Measurements from ENCODE around the gene MILR1. TPM values are rescaled to one million over a fixed set of nuclear protein-coding genes. Genes with fewer than 3 reads are reported as not detected.

MILR1 gene
- total RNA-seq, 2 donors from 2014 or later: 2.4 to 5.0 TPM

DNA sequence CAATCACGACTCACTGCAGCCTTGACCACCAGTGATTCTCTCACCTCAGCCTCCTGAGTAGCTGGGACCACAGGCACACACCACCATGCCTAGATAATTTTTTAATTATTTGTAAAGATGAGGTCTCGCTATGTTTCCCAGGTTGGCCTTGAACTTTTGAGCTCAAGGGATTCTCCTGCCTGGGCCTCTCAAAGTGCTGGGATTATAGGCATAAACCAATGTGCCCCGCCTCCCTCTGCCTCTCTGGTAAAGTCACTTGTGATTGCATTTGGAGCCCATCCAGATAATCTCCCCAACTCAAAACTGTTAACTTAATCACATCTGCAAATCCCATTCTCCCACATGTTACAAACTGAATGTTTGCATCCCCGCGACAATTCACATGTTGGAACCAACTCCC, 46.4 kb upstream of the MILR1 start:
- no peak overlapping the region for H3K4me3 ChIP-seq
- H3K36me3 ChIP-seq: no peaks in the 10 kb centered on the region
- H3K9me3 ChIP-seq: no peaks in the 10 kb centered on the region
- no peaks in the 10 kb centered on the region for H3K4me1 ChIP-seq
- DNase-seq (ENCODE audit: low spot score): no peak
- H3K27ac ChIP-seq: no peak overlapping the region
- TF ChIP-seq, protein P1, sequence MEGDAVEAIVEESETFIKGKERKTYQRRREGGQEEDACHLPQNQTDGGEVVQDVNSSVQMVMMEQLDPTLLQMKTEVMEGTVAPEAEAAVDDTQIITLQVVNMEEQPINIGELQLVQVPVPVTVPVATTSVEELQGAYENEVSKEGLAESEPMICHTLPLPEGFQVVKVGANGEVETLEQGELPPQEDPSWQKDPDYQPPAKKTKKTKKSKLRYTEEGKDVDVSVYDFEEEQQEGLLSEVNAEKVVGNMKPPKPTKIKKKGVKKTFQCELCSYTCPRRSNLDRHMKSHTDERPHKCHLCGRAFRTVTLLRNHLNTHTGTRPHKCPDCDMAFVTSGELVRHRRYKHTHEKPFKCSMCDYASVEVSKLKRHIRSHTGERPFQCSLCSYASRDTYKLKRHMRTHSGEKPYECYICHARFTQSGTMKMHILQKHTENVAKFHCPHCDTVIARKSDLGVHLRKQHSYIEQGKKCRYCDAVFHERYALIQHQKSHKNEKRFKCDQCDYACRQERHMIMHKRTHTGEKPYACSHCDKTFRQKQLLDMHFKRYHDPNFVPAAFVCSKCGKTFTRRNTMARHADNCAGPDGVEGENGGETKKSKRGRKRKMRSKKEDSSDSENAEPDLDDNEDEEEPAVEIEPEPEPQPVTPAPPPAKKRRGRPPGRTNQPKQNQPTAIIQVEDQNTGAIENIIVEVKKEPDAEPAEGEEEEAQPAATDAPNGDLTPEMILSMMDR (IDR thresholded peaks at IDR 0.05): no peak
- H3K27me3 ChIP-seq: no peaks in the 10 kb centered on the region

DNA sequence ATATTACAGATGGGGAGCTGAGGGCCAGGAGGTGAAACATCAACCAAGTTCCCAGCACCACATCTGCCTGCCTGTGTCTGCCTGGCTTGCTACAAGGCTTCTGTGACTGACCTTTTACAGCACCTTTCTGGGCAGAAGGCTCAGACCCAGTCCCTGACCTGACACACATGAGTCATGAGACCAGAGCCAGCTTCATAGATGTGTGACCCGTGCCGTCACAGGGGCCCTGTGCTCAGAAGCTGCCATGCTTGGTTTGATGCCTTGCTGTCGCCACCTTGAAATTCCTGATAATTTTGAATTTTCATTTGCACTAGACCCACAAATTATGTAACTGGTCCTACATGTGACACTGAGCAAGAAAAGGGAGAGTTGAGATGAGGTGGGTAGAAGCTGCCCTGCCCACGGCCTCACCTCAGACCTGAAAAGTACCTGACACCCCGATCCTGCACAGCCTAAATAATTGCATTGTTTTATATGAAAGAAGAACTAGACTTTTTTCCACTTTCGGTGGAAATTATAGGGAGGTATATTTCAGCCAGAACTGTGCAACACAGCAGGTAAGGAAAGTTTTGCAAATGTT, 44.9 kb upstream of the MILR1 start:
- DNase-seq (ENCODE audit: low spot score): no peak
- H3K4me1 ChIP-seq: no peaks in the 10 kb centered on the region
- H3K4me3 ChIP-seq: no peak overlapping the region
- H3K27me3 ChIP-seq: no peaks in the 10 kb centered on the region
- no peaks in the 10 kb centered on the region for H3K9me3 ChIP-seq
- TF ChIP-seq, protein P1 (IDR thresholded peaks at IDR 0.05): no peak
- no peak overlapping the region for H3K27ac ChIP-seq
- H3K36me3 ChIP-seq: no peaks in the 10 kb centered on the region

DNA sequence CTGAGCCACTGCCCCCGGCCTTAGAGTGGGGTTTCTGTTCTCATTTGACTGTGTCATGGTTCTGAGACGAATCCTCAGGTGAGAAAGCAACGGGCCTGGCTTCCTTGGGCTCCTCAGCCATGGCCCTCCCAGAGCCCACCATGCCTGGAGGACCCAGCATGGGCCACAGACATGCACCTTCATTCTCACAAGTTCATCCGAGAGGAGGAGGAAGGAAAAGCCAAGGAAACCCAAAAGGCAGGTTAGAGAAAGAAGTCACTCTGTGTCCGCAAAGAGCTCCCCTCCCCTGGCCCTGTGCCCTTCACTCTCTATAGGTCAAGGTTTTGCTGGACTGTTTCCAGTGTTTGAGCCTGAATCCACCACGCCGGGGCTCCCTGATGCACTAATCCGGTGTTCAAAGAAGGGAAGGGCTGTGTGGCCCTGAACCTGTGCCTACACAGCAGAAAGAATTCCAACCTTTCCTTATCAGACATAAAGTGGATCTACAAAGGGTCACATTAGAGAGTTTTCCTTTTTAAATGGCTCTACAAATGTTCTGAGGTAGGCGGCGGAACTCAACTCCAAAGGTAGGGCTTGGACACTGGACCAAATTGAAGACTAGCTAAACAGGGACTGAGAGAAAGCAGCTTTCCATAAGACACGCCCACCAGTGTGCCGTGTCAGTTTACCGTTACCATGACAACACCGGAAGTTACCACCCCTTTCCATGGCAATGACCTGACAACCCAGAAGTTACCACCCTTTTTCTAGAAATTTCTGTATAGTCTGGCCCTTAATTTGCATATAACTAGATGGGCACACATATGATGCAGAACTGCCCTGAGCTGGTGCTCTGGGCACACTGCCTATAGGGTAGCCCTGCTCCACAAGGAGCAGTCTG, 42.4 kb upstream of the MILR1 start:
- TF ChIP-seq, protein P1 (IDR thresholded peaks at IDR 0.05): no peak

DNA sequence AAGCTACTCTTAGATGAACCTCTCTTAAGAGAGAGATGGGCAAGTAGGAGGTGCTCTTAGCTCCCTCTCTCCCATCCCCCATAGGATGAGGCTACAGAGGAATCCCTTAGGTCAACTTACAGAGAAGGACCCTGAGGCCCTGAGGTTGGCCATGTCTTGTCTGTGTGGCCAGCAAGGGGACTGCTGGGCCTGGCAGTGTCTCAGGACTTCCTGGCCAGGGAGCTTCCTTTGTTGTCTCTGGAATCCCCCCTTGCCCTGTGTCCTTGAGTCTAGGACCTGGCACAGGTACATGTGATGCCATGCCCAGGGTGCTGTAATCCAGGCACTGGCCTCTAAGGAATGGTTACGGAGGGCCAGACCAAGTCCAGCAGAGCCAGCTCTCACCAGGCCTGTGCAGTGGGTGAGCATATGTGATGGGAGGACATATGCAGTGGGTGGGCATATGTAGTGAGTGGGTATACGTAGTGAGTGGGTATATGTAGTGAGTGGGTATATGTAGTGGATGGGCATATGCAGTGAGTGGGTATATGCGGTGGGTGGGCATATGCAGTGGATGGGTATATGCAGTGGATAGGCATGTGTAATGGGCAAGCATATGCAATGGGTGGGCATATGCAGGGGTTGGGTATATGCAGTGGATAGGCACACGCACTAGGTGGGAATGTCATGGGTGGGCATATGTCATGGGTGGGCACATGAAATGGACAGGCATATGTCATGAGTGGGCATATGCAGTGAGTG, 38.0 kb upstream of the MILR1 start:
- H3K9me3 ChIP-seq: no peaks in the 10 kb centered on the region
- peaks cover 0 to 26% of the 10 kb centered on the region in 2 donors for H3K4me1 ChIP-seq
- no peak for DNase-seq (ENCODE audit: low spot score)
- H3K36me3 ChIP-seq: no peaks in the 10 kb centered on the region
- no peaks in the 10 kb centered on the region for H3K27me3 ChIP-seq
- TF ChIP-seq, protein P1 (IDR thresholded peaks at IDR 0.05): no peak
- no peak overlapping the region for H3K4me3 ChIP-seq
- H3K27ac ChIP-seq: no peak overlapping the region

More for the DNA sequence above, 42.4 kb upstream of the MILR1 start:
- Histone ChIP-seq H3K27ac (no peak overlapping the region), H3K4me1 (peaks cover 0 to 11% of the 10 kb centered on the region in 2 donors), H3K27me3 (no peaks in the 10 kb centered on the region), H3K4me3 (no peak overlapping the region), H3K36me3 (no peaks in the 10 kb centered on the region), H3K9me3 (no peaks in the 10 kb centered on the region)
- DNase-seq (ENCODE audit: low spot score): no peak

DNA sequence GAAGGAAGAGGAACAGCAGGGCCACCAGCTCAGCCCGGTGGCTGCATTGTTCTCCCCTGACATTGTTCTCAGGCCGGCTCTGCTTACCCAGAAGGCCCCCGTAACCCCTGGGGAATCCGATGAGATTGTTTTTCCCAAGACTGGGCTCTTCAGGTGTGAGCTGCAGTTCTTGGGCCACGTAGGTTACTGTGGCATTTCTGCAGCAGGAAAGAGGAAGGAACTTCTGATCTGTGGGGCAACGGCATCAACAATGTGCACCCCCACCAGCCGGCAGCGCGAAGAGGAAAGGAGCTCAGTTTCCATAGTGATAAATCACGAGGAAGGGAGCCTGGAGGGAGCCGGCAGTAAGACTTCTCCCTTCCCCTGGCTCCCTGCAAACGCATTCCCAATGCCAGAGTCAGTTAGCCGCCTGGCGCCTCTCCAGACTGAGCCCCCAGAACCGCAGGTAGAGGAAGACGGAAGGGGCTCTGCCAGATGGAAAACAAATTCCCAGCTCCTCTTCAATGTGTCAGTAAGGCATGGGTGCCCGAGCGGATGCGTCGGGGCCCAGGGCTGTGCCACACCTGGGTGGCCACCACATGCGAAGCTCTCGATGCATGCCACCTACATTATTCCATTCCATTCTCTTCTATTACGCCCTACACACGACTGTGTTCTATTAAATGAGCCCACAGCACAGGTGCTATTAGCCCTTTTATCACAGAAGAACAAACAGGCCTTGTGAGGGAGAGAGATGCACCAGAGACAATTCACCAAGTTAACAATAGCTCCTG, 36.7 kb upstream of the MILR1 start:
- peak overlapping the region in 1 of 2 donors; percentile 27 for H3K4me3 ChIP-seq
- H3K9me3 ChIP-seq: no peaks in the 10 kb centered on the region
- no peaks in the 10 kb centered on the region for H3K36me3 ChIP-seq
- TF ChIP-seq, protein P1 (IDR thresholded peaks at IDR 0.05): no peak
- peaks cover 0 to 26% of the 10 kb centered on the region in 2 donors for H3K4me1 ChIP-seq
- H3K27ac ChIP-seq: peak overlapping the region; percentile 31 to 53
- no peaks in the 10 kb centered on the region for H3K27me3 ChIP-seq
- DNase-seq (ENCODE audit: low spot score): peak; percentile 75

All from right atrium auricular region (tissue), 2 donors.